Measurements from ENCODE around the gene PLXNA4. TPM values are rescaled to one million over a fixed set of nuclear protein-coding genes. Genes with fewer than 3 reads are reported as not detected.
A peak's percentile ranks its signal among the peaks of the same experiment; 100 is the strongest.

The PLXNA4 gene
- total RNA-seq, 1 donor from 2014 or later = 103 TPM

DNA sequence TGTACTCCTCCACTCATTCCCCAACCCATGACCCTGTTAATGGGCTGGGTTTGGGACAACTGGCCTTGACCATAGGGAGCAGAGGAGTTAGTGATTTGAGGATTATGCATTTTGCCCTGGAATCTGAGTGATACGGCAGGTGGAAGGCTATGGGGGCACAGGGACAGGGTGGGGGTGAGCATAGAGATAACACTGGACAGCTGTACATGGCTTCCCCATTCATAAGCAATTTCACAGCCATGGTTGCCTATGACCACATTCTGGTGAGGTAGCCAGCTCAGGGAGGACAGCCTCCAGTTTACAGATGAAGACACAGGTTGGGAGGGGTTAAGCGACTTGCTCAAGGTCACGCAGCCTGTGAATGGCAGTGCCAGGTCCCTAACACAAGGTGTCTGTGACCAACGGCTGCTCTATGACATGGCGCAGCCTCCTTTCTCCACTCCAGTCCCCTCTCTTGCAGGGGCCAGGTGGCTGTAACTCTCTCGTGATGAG, 319.5 kb downstream of the PLXNA4 start:
- no peak for DNase-seq

DNA sequence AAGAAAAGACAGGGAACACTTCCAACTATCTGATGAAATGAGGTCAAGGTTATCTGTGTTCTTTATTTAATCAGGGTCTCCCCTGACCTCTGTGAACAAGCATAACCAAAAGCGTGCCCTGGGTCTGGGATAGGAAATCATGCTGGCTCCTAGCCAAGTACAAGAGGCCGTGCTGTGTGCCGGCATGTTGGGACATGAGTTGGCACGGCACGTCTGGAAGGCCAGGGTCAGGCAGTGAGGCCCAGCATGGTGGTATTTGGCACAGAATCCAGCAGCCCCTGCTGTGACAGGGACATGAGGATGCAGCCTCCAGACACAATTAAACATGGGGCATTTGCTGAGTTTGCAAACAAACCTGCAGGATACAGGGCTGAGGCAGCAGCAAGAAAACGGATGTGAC, 320.4 kb downstream of the PLXNA4 start:
- no peak for DNase-seq

DNA sequence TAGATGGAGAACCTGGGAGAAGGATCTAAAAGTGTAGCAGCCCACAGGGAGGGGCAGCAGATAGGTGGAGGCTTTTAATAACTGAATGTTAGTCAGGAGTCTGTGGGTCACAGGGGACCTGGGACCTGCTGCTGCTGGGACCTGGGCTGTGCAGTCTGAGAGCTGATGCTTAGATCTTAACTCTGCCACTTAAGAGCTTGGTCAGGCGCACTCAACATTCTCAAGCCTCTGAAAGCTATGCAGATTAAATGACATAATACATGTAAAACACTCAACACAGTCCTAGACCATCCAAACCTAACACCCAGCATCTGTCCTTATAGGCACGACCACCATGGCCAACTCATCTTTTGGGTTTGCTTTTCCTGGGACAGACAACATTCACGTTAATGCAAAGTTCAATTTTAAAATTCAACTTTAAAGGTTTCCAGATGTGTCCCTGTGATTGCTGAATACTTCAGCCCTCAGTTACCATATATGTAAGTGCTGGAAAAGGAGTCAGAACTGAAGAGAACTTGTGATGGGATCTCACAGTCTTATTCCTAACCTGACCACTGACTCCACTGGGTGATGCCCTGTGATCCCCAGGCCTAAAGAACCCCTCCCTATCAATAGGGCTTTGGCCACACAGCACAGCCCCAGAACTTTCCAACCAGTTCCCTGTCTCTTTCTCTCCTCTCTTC, 321.0 kb downstream of the PLXNA4 start:
- no peak for DNase-seq

DNA sequence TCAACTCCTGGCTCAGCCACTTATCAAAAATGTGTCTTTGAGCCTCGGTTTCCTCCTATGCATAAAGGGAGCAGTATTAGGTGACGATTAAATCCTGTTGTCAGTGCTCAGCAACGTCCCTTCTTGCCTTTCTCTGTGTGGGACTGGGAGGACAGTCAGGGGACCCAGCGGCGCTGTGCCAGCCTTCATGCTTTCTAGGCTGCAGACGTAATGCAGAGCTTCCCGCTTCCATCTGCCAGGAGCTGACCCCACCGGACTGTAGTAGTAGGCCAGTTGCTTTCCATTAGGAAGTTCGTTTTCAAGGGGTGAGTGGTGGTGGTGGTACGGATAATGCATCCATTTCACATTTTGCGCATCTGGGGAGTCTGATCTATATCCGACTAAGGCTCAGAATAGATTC, 321.8 kb downstream of the PLXNA4 start:
- DNase-seq = no peak

DNA sequence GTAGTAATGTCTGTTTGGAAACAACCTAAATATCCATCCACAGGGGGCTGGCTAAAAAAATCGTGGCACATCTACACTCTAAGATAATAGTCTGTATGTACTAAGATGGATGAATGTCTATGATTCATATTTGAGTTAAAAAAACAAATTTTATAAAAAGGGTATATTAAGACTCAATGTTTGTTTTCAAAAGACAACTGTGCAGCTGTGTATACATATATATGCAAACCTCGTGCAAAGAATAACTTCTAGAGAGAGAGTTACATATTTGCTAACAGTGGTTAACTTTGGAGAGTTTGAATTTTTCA, 323.5 kb downstream of the PLXNA4 start:
- no peak for DNase-seq

DNA sequence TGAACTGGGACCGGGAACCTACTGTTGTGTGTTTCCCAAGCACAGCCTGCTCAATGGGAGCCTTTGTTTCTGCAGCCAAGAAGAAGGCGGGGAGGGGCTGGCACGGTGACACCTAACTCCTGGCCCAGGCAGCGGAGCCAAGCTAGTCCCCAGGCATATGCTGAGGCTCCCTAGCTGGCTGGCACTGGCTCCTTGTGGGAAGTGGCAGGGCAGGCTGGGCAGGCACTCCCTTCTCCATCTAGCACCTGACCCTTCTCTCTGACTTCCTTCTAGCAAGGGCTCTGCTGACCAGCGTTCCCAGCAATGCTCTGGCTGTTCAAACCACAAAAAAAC, 325.0 kb downstream of the PLXNA4 start:
- DNase-seq = peak; percentile 56

DNA sequence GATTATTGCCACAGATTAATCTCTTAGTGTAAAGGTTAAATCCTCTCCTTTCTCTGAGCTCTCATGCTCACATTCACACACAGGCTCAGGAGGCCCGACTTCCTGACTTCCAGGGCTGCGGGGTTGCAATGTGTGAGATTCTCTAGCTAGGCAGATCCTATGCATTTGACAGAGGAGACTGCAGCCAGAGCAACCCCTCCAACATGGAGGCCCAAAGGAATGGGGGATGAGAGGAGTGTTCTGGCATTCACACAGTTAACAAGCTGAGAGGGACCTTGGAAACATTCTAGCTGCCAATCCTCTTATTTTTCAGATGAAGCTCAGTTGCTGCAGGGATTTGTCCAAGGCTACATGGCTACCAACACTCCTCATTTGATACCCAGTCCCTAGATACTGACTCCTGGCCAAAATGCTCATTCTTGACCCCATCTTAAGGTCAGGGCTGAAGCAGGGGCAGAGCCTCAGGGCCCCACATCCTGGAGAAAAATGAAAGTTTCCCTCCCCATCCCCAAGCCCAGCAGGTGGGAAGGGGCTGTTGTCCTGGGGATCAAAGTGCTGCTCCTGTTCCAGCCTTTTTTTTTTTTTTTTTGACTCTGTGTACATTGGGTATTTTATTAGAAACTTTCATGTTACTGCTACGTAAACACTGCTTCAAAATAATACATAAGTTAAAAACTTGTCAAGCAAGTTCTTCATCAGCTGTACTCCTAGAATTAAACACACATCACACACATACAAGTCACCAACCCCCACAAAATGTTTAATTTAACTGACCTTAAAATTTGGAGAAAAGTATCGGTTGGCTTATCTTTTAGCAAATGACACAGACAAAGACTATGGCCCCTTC, 325.6 kb downstream of the PLXNA4 start:
- DNase-seq = no peak

DNA sequence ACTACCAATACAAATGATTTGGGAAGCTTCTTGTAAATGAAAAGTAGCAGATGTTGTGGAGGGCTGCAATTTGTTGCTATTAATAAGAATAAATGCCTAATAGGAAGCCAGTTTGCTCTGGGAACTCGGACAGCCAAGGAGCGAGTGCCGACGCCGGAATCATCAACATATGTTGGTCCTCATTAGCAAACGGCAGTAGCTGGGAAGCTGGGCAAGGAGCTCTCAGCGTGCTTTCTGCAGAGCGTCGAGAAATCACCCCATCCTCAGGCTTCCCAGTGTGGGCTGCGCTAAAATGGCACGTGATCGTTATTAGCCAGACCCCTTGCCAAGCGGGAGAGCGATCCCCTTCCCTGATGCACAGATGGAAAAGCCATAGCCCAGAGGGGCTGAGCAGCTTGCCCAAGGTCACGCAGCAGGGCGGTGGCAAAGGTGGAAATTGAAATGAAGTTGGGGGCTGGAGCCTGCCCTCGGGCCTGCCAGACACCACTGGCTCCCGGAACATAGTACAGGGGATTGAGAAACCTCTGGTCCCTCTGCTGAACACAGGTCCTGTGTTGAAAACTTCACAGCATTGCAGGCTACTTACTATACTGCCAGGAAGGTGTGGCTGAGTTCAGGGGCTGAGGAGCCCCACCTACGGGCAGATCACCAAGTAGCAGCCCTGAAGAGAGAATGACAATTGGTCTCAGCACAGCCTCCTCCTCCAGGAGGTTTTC, 326.9 kb downstream of the PLXNA4 start:
- no peak for DNase-seq

DNA sequence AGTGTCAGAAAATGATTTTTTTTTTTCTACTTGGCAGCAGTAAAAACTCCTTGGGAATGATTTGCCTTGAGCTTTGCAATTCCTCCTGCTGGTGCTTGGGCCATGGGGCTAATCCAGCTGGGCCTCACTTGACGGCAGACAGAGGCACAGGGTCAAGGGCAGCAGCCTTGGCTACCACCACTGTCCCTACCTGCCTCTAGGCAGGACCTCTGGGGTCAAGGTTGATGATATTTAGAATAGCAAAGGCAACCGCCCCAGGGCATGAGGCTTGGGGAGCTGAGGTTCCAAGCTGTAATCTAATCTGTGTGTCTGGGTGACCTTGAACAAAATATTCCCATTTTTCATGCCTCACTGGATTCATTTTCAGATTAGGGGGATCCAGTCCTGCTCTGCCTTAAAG, 327.4 kb downstream of the PLXNA4 start:
- no peak for DNase-seq

DNA sequence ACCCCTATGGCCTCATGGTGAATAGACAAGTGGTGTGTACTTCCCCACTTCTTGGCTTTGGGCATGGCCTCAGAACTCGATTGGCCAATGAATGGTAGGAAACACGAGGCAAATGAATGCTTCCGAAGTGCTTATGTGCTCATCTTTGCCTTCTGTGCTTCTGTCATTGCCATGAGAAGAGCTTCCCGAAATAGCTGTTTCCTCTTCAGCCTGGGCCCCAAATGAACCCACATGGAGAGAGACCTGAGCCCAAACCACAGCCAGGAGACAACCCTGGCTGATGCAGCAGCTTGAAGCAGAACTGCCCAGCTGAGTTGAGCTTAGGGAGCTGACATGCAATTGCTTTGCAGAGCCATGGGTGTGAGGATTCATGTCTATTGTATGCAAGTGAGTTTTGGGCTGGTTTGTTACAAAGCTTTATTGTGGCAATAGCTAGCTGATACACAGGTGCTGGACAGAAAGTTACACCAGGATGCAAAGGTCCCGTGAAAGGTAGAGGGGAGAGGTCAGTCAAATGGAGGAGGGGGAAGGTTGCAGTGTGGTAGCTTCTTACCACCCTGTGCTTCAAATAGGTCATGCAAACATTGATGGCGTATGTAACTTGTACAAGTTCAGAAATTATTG, 328.2 kb downstream of the PLXNA4 start:
- DNase-seq = no peak

DNA sequence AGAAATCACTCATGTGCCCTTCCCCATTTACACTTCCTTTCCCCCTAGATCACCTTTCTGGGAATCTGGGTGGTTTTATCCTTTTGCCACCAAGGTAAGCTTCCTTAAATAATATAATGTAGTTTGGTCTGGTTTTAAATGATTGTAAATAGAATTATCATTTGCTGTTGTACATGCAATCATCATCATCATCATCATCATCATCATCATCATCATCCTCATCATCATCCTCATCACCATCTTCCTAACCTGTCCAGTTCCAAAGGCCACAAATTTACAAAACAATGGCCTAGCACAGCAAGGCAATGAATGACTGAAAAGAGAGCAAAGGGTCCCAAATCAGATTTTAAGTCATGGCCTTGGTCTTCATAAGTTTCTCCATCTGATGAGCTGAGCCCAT, 329.7 kb downstream of the PLXNA4 start:
- no peak for DNase-seq

DNA sequence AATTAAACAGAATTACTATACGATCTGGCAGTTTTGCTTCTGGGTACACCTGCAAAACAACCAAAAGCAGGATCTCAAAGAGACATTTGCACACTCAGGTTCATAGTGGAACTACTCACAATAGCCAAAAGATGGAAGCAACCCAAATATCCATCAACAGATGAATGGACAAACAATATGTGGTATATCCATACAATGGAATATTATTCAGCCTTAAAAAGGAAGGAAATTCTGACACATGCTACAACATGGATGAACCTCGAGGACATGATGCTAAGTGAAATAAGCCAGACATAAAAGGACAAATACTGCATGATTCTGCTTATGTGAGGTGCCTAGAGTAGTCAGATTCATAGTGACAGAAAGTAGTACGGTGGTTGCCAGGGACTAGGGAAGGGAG, 330.7 kb downstream of the PLXNA4 start:
- DNase-seq = no peak

DNA sequence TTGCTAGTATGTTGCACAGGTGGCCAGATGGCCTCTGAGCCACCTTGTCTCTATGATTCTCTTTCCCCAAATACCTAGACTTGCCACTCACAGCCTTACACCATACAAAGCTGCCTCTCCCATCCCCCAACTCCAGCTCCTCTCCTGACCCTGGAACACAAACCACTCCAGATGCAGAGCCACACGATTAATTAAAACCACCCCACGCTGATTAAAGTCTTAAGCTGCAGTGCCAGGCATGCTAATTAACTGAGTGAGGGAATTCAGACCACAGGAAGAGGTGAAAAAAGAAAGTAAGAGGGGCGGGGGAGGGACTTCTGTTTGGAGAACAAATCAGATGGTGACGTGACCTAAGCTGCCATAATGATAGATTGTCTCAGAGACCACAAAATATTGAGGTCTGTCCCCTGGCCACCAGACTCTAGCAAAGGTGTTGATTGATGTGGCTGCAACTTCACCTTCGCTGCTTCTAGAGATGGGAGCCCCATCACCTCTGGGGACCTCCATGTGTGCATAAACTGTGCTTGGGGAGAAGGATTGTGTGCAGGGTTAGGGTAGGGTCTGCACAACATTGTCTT, 331.3 kb downstream of the PLXNA4 start:
- DNase-seq = no peak

DNA sequence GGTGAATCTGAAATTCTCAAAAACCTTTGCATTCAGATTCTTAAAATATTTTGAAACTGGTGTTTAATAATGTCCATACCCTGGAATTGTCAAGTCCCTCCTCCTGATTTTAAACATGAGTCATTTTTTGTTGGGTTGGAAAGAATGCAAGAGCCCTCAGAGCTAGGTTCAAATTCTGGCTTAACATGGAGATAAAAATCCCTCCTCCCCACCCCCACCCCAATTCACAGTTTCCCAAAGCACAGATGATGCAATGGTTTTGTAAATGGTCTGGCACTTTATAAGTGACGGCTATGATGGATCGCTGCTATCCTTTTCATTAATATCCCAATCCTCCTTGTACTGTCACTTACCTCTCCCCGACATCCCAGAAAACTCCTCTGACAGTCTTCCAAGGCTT, 332.8 kb downstream of the PLXNA4 start:
- no peak for DNase-seq

DNA sequence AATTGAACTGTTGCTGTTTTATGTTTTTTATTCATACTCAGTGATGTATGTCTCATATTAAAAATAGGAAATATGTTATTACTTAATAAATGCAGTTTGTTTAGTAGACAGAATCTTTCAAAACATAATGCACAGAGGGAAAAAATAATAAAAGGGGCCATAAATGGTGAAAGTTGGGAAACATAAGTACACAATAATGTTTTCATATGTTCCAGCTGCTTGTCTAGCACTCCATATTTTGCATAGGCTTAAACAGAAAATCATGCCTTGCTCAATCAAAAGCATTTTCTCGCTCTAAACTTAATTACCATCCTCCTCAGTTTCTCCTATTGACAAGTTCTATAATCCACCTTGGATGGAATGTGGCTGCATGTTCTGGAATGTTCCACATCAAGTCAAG, 333.2 kb downstream of the PLXNA4 start:
- no peak for DNase-seq

DNA sequence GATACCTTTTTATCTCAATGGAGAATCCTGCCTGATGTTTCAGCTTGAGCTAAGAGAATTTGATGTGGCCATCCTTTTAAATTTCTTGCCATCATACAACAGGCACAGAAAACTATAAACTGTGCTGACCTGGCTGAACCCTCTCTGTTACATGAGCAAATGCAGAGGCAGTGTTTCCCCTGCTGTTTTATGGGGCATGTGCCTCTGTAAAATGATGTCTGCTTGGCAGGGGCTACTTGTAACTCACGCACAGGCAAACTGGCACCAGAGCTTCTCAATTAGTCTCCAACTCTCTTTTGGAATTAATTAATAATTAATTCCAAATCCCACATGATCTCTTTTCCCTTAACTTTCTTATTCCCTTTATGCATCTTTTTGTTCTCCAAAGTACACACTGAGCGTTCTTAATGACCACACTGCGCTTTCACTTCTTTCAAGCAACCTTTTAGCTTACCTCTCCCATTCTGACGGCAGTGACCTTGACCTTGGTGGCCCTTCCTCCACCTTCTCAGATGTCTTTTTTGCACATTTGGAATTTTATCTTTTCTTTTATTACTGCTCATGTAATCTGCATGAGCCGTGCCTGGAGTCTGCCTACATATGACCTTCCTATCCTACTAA, 334.0 kb downstream of the PLXNA4 start:
- no peak for DNase-seq

DNA sequence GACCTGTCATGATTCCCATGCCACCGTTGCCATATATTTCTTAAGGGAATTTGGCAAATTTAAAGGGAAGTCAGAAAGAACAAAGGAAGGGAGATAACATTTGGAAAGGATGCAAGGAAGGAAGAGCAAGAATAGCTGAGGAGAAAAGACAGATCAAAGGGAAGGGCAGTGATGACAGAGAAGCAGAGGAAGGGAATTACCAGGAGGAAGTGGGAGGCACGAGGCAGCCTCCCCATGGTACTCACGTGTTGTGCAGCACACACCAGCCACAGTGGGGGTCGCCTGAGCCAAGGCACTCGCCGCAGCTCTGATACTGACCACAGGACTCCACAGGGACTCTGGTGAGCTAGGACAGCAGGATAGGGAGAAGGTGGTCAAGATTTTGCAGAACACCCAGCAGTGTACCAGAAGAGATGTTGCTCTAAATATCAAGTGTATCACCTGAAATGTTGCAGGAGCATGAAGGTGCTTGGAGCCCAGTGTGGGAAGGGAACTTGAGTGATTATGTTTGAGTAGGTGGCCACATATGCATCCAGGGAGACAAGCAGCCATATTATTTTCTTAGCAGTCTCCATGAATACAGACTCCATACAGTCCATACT, 335.3 kb downstream of the PLXNA4 start:
- DNase-seq = no peak

DNA sequence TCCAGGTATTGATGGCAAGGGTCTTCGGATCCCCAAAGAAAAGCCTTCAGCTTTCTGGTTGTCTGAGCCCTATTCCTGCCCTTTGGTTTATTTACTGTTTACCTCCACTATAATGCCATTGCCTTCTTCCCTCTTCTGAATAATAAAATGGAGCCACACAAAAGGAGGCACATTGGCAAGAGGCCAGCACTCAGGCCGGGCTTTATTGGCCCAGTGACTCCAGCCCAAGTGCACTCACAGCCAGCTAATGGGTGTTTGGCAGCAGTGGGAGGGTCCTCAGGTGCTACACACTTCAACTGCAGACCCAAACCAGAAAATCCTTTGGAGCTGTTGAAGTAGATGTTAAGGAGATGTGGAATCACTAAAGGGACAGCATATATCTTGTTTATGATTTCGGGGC, 336.0 kb downstream of the PLXNA4 start:
- no peak for DNase-seq

DNA sequence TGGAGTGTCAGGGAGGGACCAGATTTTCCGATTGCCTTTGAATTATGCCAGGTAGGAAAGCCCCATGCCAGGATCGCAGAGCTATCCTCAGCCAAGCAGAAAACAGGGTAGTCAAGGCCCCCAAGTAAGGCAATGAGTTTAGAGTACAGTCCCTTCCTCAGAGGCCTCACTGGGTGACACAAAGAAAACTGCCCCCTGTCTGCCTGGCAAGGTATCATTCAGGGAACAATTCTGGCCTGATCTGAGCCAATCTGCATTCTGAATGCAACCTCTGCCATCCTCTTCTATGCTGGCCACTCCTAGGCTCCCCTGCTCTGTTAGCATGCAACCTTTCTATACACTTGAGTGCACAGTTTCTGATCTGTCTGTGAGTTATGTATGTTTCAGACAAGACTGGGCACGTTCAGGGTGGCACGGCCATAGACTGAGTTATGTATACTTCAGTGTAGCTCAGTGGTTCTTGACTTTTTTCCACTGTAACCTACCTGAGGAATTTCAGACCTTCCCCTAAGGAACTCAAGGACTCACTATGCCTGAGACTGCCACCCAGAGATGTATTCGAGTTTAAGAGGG, 336.8 kb downstream of the PLXNA4 start:
- no peak for DNase-seq

DNA sequence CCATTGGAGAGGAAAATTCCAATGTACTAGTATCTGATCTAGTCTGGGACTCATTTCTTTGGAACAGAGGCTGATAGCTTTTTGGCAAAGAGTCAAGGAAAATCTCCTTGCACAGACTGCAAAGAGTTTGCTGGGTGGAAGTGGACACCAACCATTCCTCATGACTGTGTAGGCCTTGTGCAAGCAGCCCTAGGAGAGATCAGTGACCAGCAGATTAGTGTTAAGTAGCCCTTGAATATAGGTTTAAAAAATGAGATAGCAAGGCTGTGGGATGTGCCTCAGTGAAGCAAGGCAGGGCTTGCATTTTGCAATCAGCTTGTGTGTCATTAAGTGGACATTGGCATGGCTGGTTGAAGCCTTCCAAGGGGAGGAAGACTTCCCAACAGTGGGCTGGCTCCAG, 341.6 kb downstream of the PLXNA4 start:
- DNase-seq = no peak

DNA sequence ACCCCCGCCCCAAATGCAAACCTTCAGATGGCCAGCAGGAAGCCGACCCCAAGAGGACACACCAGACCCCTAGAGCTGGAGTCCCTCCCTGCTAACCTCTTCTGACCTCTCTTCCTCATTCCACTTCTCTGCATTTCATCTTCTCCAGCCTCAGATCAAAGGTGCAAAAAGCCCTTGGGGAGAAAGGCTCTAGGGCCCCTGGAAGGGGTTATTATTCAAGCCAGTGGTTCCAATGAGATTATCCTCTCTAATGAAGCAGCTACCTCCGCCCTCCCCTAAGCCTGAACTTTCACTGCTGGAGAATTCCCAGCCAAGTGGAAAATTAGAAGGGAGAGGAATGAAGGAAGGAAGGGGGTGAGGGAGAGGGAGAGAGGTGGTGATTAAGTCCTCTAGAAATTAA, 343.9 kb downstream of the PLXNA4 start:
- no peak for DNase-seq
